ENCODE results near the gene STK32C. TPM values are rescaled to one million over a fixed set of nuclear protein-coding genes. Genes with fewer than 3 reads are reported as not detected.
A peak's percentile ranks its signal among the peaks of the same experiment; 100 is the strongest.

Gene STK32C
- total RNA-seq, 3 donors from 2014 or later: 14.8 to 18.0 (median 15.3) TPM

- ATAC-seq: no peak
- H3K4me3 Mint-ChIP-seq: no peak overlapping the region
- H3K4me1 Mint-ChIP-seq (ENCODE audit: low read depth): peaks cover 33% of the 10 kb centered on the region
- no peaks in the 10 kb centered on the region for H3K9me3 Mint-ChIP-seq
- H3K27me3 Mint-ChIP-seq (ENCODE audit: low read depth): no peaks in the 10 kb centered on the region
- no peak for DNase-seq
- no peaks in the 10 kb centered on the region for H3K36me3 Mint-ChIP-seq (ENCODE audit: insufficient read depth)
Measured at GRCh38 chr10:132232981-132233380, 74.8 kb downstream of the STK32C start.

DNA sequence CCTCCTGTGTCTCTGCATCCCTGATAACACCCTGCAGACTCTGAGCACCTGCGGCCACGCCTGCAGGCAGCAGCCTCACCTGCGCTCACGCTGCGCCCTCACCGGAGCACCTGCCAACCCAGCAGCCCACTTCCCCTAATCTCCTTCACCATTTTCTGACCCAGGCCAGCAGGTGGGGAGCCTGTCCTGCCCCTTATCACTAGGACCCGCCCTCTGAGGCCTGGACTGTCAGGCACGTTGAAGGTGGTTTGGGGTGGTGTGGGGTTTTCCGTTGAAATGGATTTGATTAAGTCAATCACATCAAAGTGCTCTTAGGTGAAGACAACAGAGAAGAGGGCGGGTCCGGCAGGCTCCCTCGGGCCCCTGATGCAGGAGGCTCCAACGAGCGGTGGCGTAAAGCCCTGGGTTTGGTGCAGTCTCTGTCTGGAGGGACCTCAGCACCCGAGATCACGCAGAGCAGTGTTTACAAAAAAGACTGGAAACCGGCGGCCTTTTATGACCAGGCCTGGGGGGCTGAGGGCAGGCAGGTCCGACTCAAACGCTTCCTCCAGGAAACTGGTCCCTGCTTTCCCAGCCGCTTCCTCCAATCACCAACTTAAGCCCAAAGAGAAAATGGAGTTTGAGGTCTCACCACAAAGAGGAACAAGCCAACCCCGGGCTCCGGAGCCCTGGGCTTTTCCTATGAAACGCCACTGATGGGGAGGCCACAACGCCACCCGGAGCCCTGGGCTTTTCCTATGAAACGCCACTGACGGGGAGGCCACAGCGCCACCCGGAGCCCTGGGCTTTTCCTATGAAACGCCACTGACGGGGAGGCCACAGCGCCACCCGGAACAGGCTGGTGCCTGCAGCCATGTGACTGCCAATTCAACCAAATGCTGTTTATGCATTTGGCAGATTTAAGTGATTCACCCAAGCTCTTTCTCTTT lies 75.5 kb downstream of the STK32C start:
- ATAC-seq (peak in 1 of 2 donors; percentile 51), DNase-seq (no peak)
- no peaks in the 10 kb centered on the region for H3K36me3 Mint-ChIP-seq (ENCODE audit: insufficient read depth)
- no peaks in the 10 kb centered on the region for H3K27me3 Mint-ChIP-seq (ENCODE audit: low read depth)
- H3K4me1 Mint-ChIP-seq (ENCODE audit: low read depth): peaks cover 33% of the 10 kb centered on the region
- H3K4me3 Mint-ChIP-seq: peak overlapping the region; percentile 31
- H3K9me3 Mint-ChIP-seq: no peaks in the 10 kb centered on the region

GRCh38 chr10:132231656-132232022 lies 76.1 kb downstream of the STK32C start:
- Mint-ChIP-seq H3K36me3 (ENCODE audit: insufficient read depth) (no peaks in the 10 kb centered on the region), H3K9me3 (no peaks in the 10 kb centered on the region), H3K27me3 (ENCODE audit: low read depth) (no peaks in the 10 kb centered on the region), H3K4me3 (no peak overlapping the region), H3K4me1 (ENCODE audit: low read depth) (peaks cover 33% of the 10 kb centered on the region)
- DNase-seq (no peak), ATAC-seq (no peak)

DNA sequence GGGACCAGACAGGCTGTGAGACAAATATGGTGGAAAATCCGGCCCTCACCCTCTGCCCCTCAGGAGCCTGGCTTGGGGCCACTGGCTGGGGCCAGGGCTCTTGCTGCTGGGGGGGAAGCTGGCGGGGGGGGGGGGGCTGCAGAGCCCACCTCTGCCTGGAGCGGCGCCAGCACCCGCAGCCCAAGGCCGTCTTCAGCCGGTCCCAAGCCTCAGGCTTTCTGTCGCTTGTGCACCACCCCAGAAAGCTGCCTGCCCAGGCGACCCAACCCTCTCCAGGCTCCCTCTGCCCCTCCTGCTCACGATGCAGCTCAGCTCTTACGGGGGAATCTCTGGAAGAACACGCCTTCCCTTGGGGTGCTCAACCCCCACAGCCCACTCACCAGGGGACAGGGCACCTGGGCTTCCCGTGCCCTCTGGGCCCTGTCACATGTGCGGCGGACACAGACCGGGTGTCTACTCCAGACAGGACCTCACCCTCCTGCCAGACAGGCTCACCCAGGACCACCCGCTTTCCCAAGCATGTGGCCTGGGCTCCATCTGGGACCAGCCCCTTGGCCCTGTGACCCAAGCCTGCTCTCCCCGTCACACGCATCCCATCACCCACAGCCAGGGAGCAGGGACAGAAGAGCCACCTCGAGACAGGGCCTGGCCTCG lies 77.1 kb downstream of the STK32C start:
- Mint-ChIP-seq H3K9me3 (no peaks in the 10 kb centered on the region), H3K36me3 (ENCODE audit: insufficient read depth) (no peaks in the 10 kb centered on the region), H3K4me3 (peak overlapping the region; percentile 81), H3K4me1 (ENCODE audit: low read depth) (peaks cover 33% of the 10 kb centered on the region), H3K27me3 (ENCODE audit: low read depth) (no peaks in the 10 kb centered on the region)
- ATAC-seq: no peak
- DNase-seq: no peak

DNA sequence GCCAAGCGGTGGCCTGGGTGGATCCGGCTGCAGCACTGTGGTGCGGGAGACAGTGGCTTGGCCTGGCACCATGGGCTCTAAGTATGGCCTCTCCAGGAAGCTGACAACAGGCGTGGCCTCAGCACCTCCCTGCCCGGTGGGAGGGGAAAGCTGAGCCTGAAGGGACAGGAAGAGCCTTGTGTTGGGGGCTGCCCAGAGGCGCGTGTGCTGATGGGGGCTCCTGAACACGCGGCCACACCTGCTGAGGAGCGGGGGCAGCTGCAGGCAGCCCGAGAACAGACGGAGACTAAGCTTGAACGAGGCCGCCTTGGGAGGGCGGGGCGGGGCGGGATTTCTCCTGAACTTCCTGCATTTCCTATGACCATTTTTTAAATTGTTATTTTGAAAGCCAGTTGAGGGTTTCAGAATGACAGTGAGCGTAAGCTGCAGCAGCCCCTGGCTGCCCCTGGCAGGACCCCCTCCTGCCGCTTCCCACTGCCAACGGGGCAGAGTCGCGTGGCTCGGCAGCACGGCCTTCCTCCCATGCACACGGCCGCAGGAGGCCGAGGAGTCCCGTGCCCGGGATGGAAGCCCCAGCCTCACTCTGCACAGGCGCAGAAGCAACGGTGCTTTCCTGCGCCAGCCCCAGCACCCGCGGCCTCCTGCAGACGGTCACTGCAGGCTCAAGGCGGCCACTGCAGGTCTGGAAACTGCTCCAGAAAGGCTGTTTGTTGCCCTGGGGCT lies 77.8 kb downstream of the STK32C start:
- no peak for DNase-seq
- Mint-ChIP-seq H3K9me3 (no peaks in the 10 kb centered on the region), H3K36me3 (ENCODE audit: insufficient read depth) (no peaks in the 10 kb centered on the region), H3K4me3 (peak overlapping the region; percentile 81), H3K4me1 (ENCODE audit: low read depth) (peaks cover 33% of the 10 kb centered on the region), H3K27me3 (ENCODE audit: low read depth) (no peaks in the 10 kb centered on the region)
- peak; percentile 54 to 55 for ATAC-seq

DNA sequence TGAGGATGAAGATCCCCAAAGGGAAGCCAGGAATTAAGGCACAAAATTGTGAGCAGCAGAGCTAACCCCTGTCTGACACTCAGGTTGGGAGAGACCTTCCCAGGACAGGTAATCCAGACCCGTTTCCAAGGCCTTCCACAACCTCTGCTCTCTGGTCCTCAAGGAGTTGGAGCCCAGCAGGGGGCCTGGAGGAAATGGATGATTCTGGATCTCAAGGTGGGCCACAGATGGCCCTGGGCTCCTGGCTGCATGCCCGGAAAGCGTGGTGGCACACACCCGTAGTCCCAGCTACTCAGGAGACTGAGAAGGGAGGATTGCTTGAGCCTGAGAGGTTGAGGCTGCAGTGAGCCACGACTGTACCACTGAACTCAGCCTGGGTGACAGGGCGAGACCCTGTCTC lies 78.7 kb downstream of the STK32C start:
- H3K9me3 Mint-ChIP-seq: no peaks in the 10 kb centered on the region
- ATAC-seq (no peak), DNase-seq (no peak)
- H3K27me3 Mint-ChIP-seq (ENCODE audit: low read depth): no peaks in the 10 kb centered on the region
- H3K4me1 Mint-ChIP-seq (ENCODE audit: low read depth): peaks cover 33% of the 10 kb centered on the region
- H3K4me3 Mint-ChIP-seq: no peak overlapping the region
- H3K36me3 Mint-ChIP-seq (ENCODE audit: insufficient read depth): no peaks in the 10 kb centered on the region

GRCh38 chr10:132228616-132229015 lies 79.1 kb downstream of the STK32C start:
- ATAC-seq (no peak), DNase-seq (no peak)
- Mint-ChIP-seq H3K27me3 (ENCODE audit: low read depth) (no peaks in the 10 kb centered on the region), H3K36me3 (ENCODE audit: insufficient read depth) (no peaks in the 10 kb centered on the region), H3K4me3 (no peak overlapping the region), H3K4me1 (ENCODE audit: low read depth) (peaks cover 33% of the 10 kb centered on the region), H3K9me3 (no peaks in the 10 kb centered on the region)

GRCh38 chr10:132227851-132228390 lies 79.8 kb downstream of the STK32C start:
- H3K27me3 Mint-ChIP-seq (ENCODE audit: low read depth): no peaks in the 10 kb centered on the region
- no peak for ATAC-seq
- no peak for DNase-seq
- peaks cover 32% of the 10 kb centered on the region for H3K4me1 Mint-ChIP-seq (ENCODE audit: low read depth)
- H3K4me3 Mint-ChIP-seq: no peak overlapping the region
- H3K9me3 Mint-ChIP-seq: no peaks in the 10 kb centered on the region
- H3K36me3 Mint-ChIP-seq (ENCODE audit: insufficient read depth): no peaks in the 10 kb centered on the region

GRCh38 chr10:132226586-132227405 lies 81.0 kb downstream of the STK32C start:
- no peaks in the 10 kb centered on the region for H3K9me3 Mint-ChIP-seq

DNA sequence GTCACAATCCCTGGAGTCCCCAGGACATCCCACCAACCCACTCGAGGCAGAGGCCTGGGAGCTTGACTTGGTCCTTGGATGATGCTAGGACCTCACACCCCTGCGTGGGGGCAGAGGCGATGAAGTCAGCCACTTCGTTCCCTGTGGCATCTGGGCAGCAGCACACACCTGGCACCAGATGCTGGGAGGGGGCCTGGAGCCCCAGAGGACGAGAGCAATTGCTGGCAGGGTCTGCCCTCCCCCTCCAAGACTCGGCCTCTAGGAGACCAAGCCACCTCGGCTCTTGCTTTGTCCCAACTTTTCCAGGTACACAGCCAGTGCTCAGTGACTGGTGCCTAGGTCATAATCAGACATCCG lies 81.9 kb downstream of the STK32C start:
- Mint-ChIP-seq H3K4me1 (ENCODE audit: low read depth) (peaks cover 13% of the 10 kb centered on the region), H3K4me3 (no peak overlapping the region), H3K27me3 (ENCODE audit: low read depth) (no peaks in the 10 kb centered on the region), H3K36me3 (ENCODE audit: insufficient read depth) (no peaks in the 10 kb centered on the region), H3K9me3 (no peaks in the 10 kb centered on the region)
- DNase-seq (no peak), ATAC-seq (no peak)

More at GRCh38 chr10:132226586-132227405, 81.0 kb downstream of the STK32C start:
- H3K27me3 Mint-ChIP-seq (ENCODE audit: low read depth): no peaks in the 10 kb centered on the region
- no peaks in the 10 kb centered on the region for H3K36me3 Mint-ChIP-seq (ENCODE audit: insufficient read depth)
- H3K4me3 Mint-ChIP-seq: no peak overlapping the region
- ATAC-seq: no peak
- H3K4me1 Mint-ChIP-seq (ENCODE audit: low read depth): peaks cover 21% of the 10 kb centered on the region
- DNase-seq: no peak

GRCh38 chr10:132225073-132225848 lies 82.5 kb downstream of the STK32C start:
- DNase-seq (no peak), ATAC-seq (no peak)
- Mint-ChIP-seq H3K4me1 (ENCODE audit: low read depth) (peaks cover 9% of the 10 kb centered on the region), H3K36me3 (ENCODE audit: insufficient read depth) (no peaks in the 10 kb centered on the region), H3K9me3 (no peaks in the 10 kb centered on the region), H3K4me3 (no peak overlapping the region), H3K27me3 (ENCODE audit: low read depth) (no peaks in the 10 kb centered on the region)

DNA sequence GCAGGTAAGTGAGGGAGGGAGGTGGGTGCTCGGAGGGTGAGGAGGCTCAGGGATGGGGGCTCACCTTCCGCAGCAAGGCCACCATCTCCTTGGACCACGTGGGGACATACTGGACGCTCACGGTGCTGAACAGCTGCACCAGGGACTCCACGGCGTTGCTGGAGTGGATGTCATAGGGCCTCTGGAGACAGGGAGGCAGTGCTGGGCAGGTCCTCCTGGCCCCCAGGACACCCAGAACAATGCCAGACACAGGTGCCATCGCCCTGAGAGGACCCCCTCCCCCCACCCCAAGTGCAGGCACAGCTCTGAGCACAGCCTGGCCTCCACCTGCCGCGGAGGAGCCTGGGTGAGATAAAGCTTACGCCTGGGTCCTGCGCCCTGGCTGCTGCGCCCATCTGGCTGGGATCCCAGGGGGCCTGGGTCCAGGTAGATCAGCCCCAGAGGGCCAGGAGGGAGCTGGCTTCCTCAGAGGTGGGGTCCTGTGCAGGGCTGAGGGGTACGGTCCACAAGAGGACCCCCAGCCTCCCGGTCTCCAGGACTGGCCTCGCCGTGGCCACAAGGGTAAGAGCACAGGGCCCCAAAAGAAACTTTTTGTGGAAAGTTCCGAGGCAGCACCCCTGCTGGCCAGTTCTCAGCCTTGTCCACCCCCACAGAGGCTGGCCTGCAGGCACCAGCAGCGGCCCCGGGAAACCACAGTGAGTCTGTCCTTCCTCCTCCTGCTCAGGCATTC lies 83.2 kb downstream of the STK32C start:
- no peak for ATAC-seq
- no peak for DNase-seq
- Mint-ChIP-seq H3K27me3 (ENCODE audit: low read depth) (no peaks in the 10 kb centered on the region), H3K4me1 (ENCODE audit: low read depth) (peaks cover 3% of the 10 kb centered on the region), H3K9me3 (no peaks in the 10 kb centered on the region), H3K4me3 (no peak overlapping the region), H3K36me3 (ENCODE audit: insufficient read depth) (no peaks in the 10 kb centered on the region)

Measured in activated T-cell treated with anti-CD3 and anti-CD28 coated beads, Interleukin-2, amount 50 U/mL, for 4 hours (primary cell).